GM21825 (cell line): ENCODE data around the gene TTC16.
"Not testable (repeated sequence)": the region's sequence is repeated elsewhere in the genome, so short reads cannot be mapped to it uniquely, and the experiment has no call there.

Experiments used
- ATAC-seq: cut with Tn5 transposase; IDR thresholded peaks from one replicate; pipeline ENCODE4 v1.9.1; 2021; ENCODE audit warnings: mild to moderate bottlenecking, moderate library complexity; ENCODE audit not compliant: unreplicated experiment

TTC16 gene

DNA sequence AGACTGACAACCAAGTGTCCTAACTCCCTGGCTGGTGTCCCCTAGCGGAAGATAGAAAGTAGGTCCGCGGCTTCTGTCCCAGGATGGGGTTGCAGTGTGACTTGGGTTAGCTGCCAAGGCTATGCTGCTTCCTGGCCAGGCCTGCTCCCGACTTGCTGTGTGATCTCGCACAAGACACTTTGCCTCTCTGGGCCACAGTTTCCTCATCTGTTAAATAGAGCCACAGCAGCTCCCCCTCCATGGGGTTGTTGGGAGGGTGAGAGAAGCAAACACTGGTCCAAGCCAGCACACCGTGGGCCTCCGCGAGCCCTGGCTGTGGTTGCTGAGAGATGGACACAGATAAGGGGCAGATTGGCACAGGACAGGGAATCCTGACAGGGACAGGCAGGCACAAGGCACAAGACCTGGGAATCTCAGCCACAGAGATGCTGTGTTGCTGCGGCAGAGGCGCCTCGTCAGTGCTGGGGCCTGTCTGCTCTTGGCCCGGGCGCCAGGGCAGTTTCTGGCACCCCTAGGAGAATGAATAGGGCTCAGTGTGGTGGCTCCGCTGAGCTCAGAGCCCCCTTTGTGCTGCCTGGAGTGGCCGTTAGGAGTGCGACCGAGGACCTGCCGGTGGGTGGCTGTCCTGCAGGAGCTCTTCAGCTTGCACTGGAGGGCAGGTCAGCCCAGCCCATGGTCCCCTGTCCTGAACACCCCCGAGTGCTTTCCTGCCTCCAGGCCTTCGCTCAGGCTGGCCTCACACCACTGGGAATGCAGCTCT lies 64.4 kb downstream of the TTC16 start:
- no peak for ATAC-seq

DNA sequence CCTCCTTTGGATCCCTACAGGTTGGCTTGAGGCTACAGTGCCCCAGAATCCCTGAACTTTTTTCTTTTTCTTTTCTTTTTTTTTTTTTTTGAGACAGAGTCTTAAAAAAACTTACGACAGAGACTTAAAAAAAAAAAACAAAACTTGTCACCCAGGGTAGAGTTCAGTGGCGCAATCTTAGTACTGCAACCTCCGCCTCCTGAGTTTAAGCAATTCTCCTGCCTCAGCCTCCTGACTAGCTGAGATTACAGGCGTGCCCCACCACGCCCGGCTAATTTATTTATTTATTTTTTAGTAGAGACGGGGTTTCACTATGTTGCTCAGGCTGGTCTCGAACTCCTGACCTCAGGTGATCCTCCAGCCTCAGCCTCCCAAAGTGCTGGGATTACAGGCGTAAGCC lies 65.0 kb downstream of the TTC16 start:
- ATAC-seq, result not testable (repeated sequence)
